Spleen (tissue), 11 donors: ENCODE measurements around the gene CTSD. TPM values are rescaled to one million over a fixed set of nuclear protein-coding genes. Genes with fewer than 3 reads are reported as not detected.

Source experiments
- DNase-seq: peaks from one replicate; pipeline ENCODE4 v3.0.0-alpha.2; 2020
- H3K27ac ChIP-seq, 8 donors: fragments of 200-600 bp; sonication (generic) in 7 of 8; 1 replicate in 4 of 8; 2 replicates in 4 of 8; pipeline versions ENCODE4 v1.5.0 to v1.8.0; 2016 to 2021; ENCODE audit warnings: inconsistent platforms in 4 of 8, mild to moderate bottlenecking in 4 of 8, moderate library complexity in 1 of 8
- H3K27me3 ChIP-seq, 7 donors: fragments of 200-600 bp; sonication (generic) in 6 of 7; replicated peaks in 1 of 7; 1 replicate in 4 of 7; 2 replicates in 3 of 7; pipeline versions ENCODE4 v1.5.0 to v1.8.0; 2016 to 2021; ENCODE audit warnings: inconsistent platforms in 3 of 7, mild to moderate bottlenecking in 1 of 7
- H3K36me3 ChIP-seq, 6 donors: fragments of 200-600 bp; sonication (generic) in 5 of 6; 1 replicate in 4 of 6; 2 replicates in 2 of 6; pipeline versions ENCODE4 v1.5.0 to v1.8.0; 2016 to 2021; ENCODE audit warnings: inconsistent platforms in 2 of 6
- H3K4me1 ChIP-seq, 6 donors: fragments of 200-600 bp; sonication (generic) in 5 of 6; 1 replicate in 3 of 6; 2 replicates in 3 of 6; pipeline versions ENCODE4 v1.5.0 to v1.8.0; 2016 to 2021; ENCODE audit warnings: inconsistent platforms in 3 of 6
- H3K4me3 ChIP-seq, 8 donors: fragments of 200-600 bp; sonication (generic) in 7 of 8; 1 replicate in 4 of 8; 2 replicates in 4 of 8; pipeline versions ENCODE4 v1.5.0 to v1.8.0; 2016 to 2021; ENCODE audit warnings: inconsistent platforms in 4 of 8, mild to moderate bottlenecking in 4 of 8, moderate library complexity in 2 of 8
- H3K9me3 ChIP-seq, 8 donors: fragments of 200-600 bp; sonication (generic) in 7 of 8; 1 replicate in 4 of 8; 2 replicates in 4 of 8; pipeline versions ENCODE4 v1.5.0 to v1.8.0; 2016 to 2021; ENCODE audit warnings: inconsistent platforms in 4 of 8
- POLR2A ChIP-seq, 3 donors: fragments of 450-650 bp; IDR thresholded peaks; one replicate each; pipeline ENCODE4 v1.5.1; 2017; ENCODE audit warnings: antibody characterized with exemption in 3 of 3, mild to moderate bottlenecking in 1 of 3
- POLR2AphosphoS5 ChIP-seq, 3 donors: sonication (generic); formaldehyde crosslinking; IDR thresholded peaks; one replicate each; pipeline ENCODE4 v1.5.1; 2017; ENCODE audit warnings: antibody characterized with exemption in 3 of 3
- WGBS, 5 donors: extraction: QIAGEN DNeasy Blood & Tissue Kit in 3 of 5; methylation state at CpG; one replicate each; pipeline versions ENCODE4 v1.1.5 to v1.1.7; 2013 to 2018; 5-methylcytosine and 5-hydroxymethylcytosine counted together
- intact Hi-C: fragments of 100-400 bp; cut with DNase I; formaldehyde crosslinking; loops from one replicate; pipeline ENCODE4 v1.15.0; 2023; ENCODE audit warnings: low total_unique reads
- polyA plus RNA-seq, 3 donors: library from polyadenylated mRNA; stranded (reverse); fragments of 200-250 nt; gene quantifications; one replicate each; pipeline ENCODE4 v1.2.1, GENCODE V29; 2013
- total RNA-seq, 7 donors: library from RNA; depleted of rRNA in 3 of 7; stranded (reverse); fragments of >200 nt in 3 of 7; fragmentation: NEBNext Ultra II Directional in 4 of 7; extraction: Animal tissue kit (Norgen Biotek cat#: 25700) in 4 of 7; gene quantifications; one replicate each; pipeline versions ENCODE4 v1.1.0 to v1.2.1, GENCODE V29; 2016 to 2021
- TF ChIP-seq, protein P1 (sequence below), 11 experiments: fragments of 200-600 bp in 7 of 11; fragments of 450-650 bp in 4 of 11; sonication (generic) in 4 of 11; IDR thresholded peaks in 8 of 11; conservative IDR thresholded peaks in 3 of 11; 1 replicate in 7 of 11; 2 replicates in 4 of 11; pipeline versions ENCODE4 v1.4.0 to v1.8.0; 2016 to 2021; ENCODE audit warnings: antibody characterized with exemption in 11 of 11, inconsistent platforms in 4 of 11, mild to moderate bottlenecking in 1 of 11
- donor health status: healthy with polysubstance abuse.
- donor health status: DM: no; HTN: no; CAD: no; lungs with moderate emphysema.
- donor health status: DM: no; HTN: no; CAD: no.
- donor health status: Bipolar disorder and iron deficiency.
- donor health status: healthy.
- donor health status: DM: no; HTN: no; CAD: no.
- donor health status: DM: yes; HTN: yes; CAD: no.

The CTSD gene
- total and polyA plus RNA-seq, 10 donors, result 289 to 1,234 (median 736) TPM

GRCh38 chr11:1761857-1762536, 1.7 kb downstream of the CTSD start:
- peaks cover 60 to 75% (median 71%) of the 10 kb centered on the region in 6 donors for H3K4me1 ChIP-seq
- intact Hi-C loops, result no loop called here
- WGBS, 5 donors, result 50 to 66% (median 59%) methylated on average over 8 to 12 of the region's 12 CpGs
- H3K9me3 ChIP-seq, result no peaks in the 10 kb centered on the region
- TF ChIP-seq POLR2A (IDR thresholded peaks at IDR 0.05) (no peak), POLR2AphosphoS5 (IDR thresholded peaks at IDR 0.05) (no peak)
- TF ChIP-seq, protein P1, sequence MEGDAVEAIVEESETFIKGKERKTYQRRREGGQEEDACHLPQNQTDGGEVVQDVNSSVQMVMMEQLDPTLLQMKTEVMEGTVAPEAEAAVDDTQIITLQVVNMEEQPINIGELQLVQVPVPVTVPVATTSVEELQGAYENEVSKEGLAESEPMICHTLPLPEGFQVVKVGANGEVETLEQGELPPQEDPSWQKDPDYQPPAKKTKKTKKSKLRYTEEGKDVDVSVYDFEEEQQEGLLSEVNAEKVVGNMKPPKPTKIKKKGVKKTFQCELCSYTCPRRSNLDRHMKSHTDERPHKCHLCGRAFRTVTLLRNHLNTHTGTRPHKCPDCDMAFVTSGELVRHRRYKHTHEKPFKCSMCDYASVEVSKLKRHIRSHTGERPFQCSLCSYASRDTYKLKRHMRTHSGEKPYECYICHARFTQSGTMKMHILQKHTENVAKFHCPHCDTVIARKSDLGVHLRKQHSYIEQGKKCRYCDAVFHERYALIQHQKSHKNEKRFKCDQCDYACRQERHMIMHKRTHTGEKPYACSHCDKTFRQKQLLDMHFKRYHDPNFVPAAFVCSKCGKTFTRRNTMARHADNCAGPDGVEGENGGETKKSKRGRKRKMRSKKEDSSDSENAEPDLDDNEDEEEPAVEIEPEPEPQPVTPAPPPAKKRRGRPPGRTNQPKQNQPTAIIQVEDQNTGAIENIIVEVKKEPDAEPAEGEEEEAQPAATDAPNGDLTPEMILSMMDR (IDR thresholded peaks at IDR 0.05 in 8 of 11, conservative IDR thresholded peaks at IDR 0.05 in 3 of 11), result no peak
- H3K36me3 ChIP-seq, result peaks cover 0 to 51% (median 14%) of the 10 kb centered on the region in 6 donors
- peak overlapping the region; percentile 82 to 99 (median 95) for H3K4me3 ChIP-seq
- H3K27ac ChIP-seq, result peak overlapping the region; percentile 90 to 99 (median 94)
- no peaks in the 10 kb centered on the region for H3K27me3 ChIP-seq
- DNase-seq, result peak; percentile 81

- 60 to 91% (median 74%) methylated on average over 21 to 28 of the region's 28 CpGs for WGBS, 5 donors
- H3K9me3 ChIP-seq, result no peaks in the 10 kb centered on the region
- intact Hi-C loops, result no loop called here
- no peaks in the 10 kb centered on the region for H3K27me3 ChIP-seq
- peak; percentile 82 for DNase-seq
- peaks cover 0 to 59% (median 20%) of the 10 kb centered on the region in 6 donors for H3K36me3 ChIP-seq
- H3K27ac ChIP-seq, result peak overlapping the region; percentile 90 to 99 (median 94)
- H3K4me1 ChIP-seq, result peaks cover 67 to 82% (median 78%) of the 10 kb centered on the region in 6 donors
- no peak for TF ChIP-seq POLR2A (IDR thresholded peaks at IDR 0.05)
- TF ChIP-seq POLR2AphosphoS5 (IDR thresholded peaks at IDR 0.05), result no peak
- TF ChIP-seq, protein P1 (IDR thresholded peaks at IDR 0.05 in 8 of 11, conservative IDR thresholded peaks at IDR 0.05 in 3 of 11), result no peak
- H3K4me3 ChIP-seq, result peak overlapping the region in 7 of 8 donors; percentile 82 to 99 (median 93)
Measured at GRCh38 chr11:1761110-1761856, 2.4 kb downstream of the CTSD start.

DNA sequence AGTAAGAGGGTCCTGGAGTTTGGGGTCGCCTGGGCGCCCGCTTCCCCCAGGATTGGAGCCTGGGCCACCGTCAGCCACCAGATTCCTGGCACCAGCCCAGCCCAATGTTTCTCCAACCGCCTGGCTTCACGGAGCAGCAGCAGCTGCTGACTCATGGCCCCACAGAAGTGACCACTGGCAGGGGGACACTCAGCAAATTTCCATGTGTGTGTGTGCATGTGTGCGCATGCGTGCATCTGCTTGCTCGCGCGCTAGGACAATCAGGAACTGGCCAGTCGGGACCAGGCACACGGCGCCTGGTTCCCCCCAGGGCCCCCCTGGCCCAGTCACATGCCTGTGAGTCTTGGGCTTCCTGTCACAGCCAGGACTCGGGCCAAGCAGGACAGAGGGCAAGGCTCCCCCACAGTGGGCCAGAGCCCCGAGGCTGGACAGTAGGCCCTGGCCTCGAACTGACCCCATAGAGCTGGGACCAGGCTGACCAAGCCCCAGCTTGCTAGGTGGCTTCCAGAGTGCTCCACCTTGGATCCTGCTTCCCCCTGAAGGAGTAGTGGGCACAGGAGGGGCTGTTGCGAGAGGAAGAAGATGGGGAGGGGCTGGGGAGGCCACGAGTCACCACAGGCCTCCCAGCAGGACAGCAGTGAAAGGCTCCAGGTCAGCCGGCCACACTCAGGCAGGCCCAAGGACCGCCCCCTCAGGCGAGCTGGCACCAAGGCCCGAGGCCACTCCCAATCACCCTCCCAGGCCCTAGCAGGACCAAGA, 3.2 kb downstream of the CTSD start:
- H3K4me1 ChIP-seq, result peaks cover 75 to 90% (median 86%) of the 10 kb centered on the region in 6 donors
- TF ChIP-seq POLR2A (IDR thresholded peaks at IDR 0.05) (no peak), POLR2AphosphoS5 (IDR thresholded peaks at IDR 0.05) (peak in 2 of 3 donors; percentile 91 to 95)
- H3K4me3 ChIP-seq, result peak overlapping the region in 6 of 8 donors; percentile 82 to 99 (median 96)
- peak; percentile 95 for DNase-seq
- no peaks in the 10 kb centered on the region for H3K27me3 ChIP-seq
- WGBS, 5 donors, result 23 to 59% (median 38%) methylated on average over 14 to 23 of the region's 23 CpGs
- H3K36me3 ChIP-seq, result peaks cover 0 to 66% (median 26%) of the 10 kb centered on the region in 6 donors
- H3K9me3 ChIP-seq, result no peaks in the 10 kb centered on the region
- peak overlapping the region; percentile 90 to 99 (median 94) for H3K27ac ChIP-seq
- intact Hi-C loops, result no loop called here

GRCh38 chr11:1759851-1760220, 3.9 kb downstream of the CTSD start:
- DNase-seq, result no peak
- Histone ChIP-seq H3K27me3 (no peaks in the 10 kb centered on the region), H3K27ac (peak overlapping the region; percentile 90 to 99 (median 94)), H3K4me1 (peaks cover 79 to 97% (median 93%) of the 10 kb centered on the region in 6 donors), H3K4me3 (peak overlapping the region in 5 of 8 donors; percentile 23 to 99 (median 93)), H3K9me3 (no peaks in the 10 kb centered on the region), H3K36me3 (peaks cover 0 to 73% (median 33%) of the 10 kb centered on the region in 6 donors)
- WGBS, 5 donors, result 13 to 26% (median 15%) methylated on average over 3 to 5 of the region's 5 CpGs
- TF ChIP-seq POLR2A (IDR thresholded peaks at IDR 0.05) (no peak), POLR2AphosphoS5 (IDR thresholded peaks at IDR 0.05) (no peak)
- TF ChIP-seq, protein P1 (IDR thresholded peaks at IDR 0.05 in 8 of 11, conservative IDR thresholded peaks at IDR 0.05 in 3 of 11), result no peak
- intact Hi-C loops, result no loop called here
